ENCODE data around the gene ZSCAN25. TPM values are rescaled to one million over a fixed set of nuclear protein-coding genes. Genes with fewer than 3 reads are reported as not detected.
A peak's percentile ranks its signal among the peaks of the same experiment; 100 is the strongest.

The ZSCAN25 gene
- total and polyA plus RNA-seq, 4 donors: 11.7 to 16.3 (median 13.0) TPM

GRCh38 chr7:99614495-99614894 lies 2.3 kb upstream of the ZSCAN25 start:
- no peak overlapping the region for H3K27ac ChIP-seq (ENCODE audit: low read depth, low read length)
- WGBS (ENCODE audit: insufficient coverage): no CpG with 5 or more reads among the region's 3 CpGs
- no peaks in the 10 kb centered on the region for H3K9me3 ChIP-seq (ENCODE audit: control insufficient read depth, insufficient read depth, low read length)
- H3K27me3 ChIP-seq (ENCODE audit: control insufficient read depth, insufficient read depth, low read length): no peaks in the 10 kb centered on the region
- H3K4me3 ChIP-seq (ENCODE audit: low read depth, low read length): no peak overlapping the region
- H3K36me3 ChIP-seq (ENCODE audit: control insufficient read depth, insufficient read depth, low read length): peaks cover 3% of the 10 kb centered on the region
- DNase-seq (ENCODE audit: low read depth in 4 of 6, low spot score in 6 of 6): no peak
- H3K4me1 ChIP-seq (ENCODE audit: control insufficient read depth, insufficient read depth, low read length): peaks cover 4% of the 10 kb centered on the region

- no peaks in the 10 kb centered on the region for H3K27me3 ChIP-seq (ENCODE audit: control insufficient read depth, insufficient read depth, low read length)
- no peaks in the 10 kb centered on the region for H3K9me3 ChIP-seq (ENCODE audit: control insufficient read depth, insufficient read depth, low read length)
- DNase-seq (ENCODE audit: low read depth in 4 of 6, low spot score in 6 of 6): no peak
- H3K27ac ChIP-seq (ENCODE audit: low read depth, low read length): no peak overlapping the region
- H3K36me3 ChIP-seq (ENCODE audit: control insufficient read depth, insufficient read depth, low read length): peaks cover 18% of the 10 kb centered on the region
- H3K4me1 ChIP-seq (ENCODE audit: control insufficient read depth, insufficient read depth, low read length): peaks cover 4% of the 10 kb centered on the region
- no peak overlapping the region for H3K4me3 ChIP-seq (ENCODE audit: low read depth, low read length)
- 100% methylated on average over 4 of the region's 5 CpGs for WGBS (ENCODE audit: insufficient coverage)
Observed at GRCh38 chr7:99615989-99616358, 772 bp upstream of the ZSCAN25 start.

DNA sequence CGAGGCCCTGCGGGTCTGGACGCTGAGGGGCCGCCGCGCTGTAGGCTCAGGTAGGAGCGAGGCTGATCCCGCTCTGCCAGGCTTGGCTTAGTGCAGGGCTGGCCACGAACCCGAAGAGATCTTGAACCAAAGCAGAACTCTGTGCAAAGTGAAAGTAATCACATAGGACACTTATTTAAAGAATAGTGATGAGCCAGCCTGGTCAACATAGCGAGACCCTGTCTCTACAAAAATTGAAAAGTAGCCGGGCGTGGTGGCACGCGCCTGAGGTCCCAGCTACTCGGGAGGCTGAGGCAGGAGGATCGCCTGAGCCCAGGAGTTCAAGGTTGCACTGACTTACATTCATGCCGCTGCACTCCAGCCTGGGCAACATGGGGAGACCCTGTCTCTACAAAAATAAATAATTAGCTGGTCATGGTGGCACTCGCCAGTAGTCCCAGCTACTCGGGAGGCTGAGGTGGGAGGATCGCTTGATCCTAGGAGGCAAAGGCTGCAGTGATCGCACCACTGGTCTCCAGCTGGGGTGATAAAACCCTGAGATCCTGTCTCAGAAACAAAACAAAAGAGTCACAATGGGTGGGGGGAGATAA lies 541 bp downstream of the ZSCAN25 start:
- Histone ChIP-seq H3K36me3 (ENCODE audit: control insufficient read depth, insufficient read depth, low read length) (peaks cover 31% of the 10 kb centered on the region), H3K27ac (ENCODE audit: low read depth, low read length) (peak overlapping the region; percentile 74), H3K4me3 (ENCODE audit: low read depth, low read length) (peak overlapping the region; percentile 89), H3K9me3 (ENCODE audit: control insufficient read depth, insufficient read depth, low read length) (no peaks in the 10 kb centered on the region), H3K27me3 (ENCODE audit: control insufficient read depth, insufficient read depth, low read length) (no peaks in the 10 kb centered on the region), H3K4me1 (ENCODE audit: control insufficient read depth, insufficient read depth, low read length) (peaks cover 4% of the 10 kb centered on the region)
- WGBS (ENCODE audit: insufficient coverage): 21% methylated on average over 19 of the region's 22 CpGs
- DNase-seq (ENCODE audit: low read depth in 4 of 6, low spot score in 6 of 6): no peak

DNA sequence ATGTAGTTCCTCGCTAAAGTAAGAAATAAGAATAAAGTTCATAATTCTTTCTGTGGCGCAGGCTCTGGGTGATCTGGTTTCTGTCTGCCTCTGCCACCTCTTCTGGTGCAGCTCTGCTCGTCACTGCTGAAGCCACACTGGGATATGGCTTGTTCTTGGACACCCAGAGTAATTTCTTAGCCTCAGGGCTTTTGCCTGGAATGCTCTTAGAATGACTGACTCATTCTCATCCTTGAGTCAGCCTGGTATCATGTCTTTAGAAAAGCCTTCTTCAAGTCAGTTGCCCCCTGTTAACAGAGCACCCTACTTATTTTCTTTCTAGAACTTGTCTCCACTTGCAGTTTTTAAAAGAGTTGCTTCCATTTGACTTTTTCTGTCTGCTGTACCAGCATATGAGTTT lies 2.0 kb downstream of the ZSCAN25 start:
- 97% methylated on average over 2 of the region's 3 CpGs for WGBS (ENCODE audit: insufficient coverage)
- Histone ChIP-seq H3K27me3 (ENCODE audit: control insufficient read depth, insufficient read depth, low read length) (no peaks in the 10 kb centered on the region), H3K4me1 (ENCODE audit: control insufficient read depth, insufficient read depth, low read length) (peaks cover 4% of the 10 kb centered on the region), H3K9me3 (ENCODE audit: control insufficient read depth, insufficient read depth, low read length) (no peaks in the 10 kb centered on the region), H3K4me3 (ENCODE audit: low read depth, low read length) (no peak overlapping the region), H3K27ac (ENCODE audit: low read depth, low read length) (no peak overlapping the region), H3K36me3 (ENCODE audit: control insufficient read depth, insufficient read depth, low read length) (peaks cover 44% of the 10 kb centered on the region)
- DNase-seq (ENCODE audit: low read depth in 4 of 6, low spot score in 6 of 6): no peak

- DNase-seq (ENCODE audit: low read depth in 4 of 6, low spot score in 6 of 6): no peak
- WGBS (ENCODE audit: insufficient coverage): 98% methylated on average over 18 of the region's 18 CpGs
- H3K36me3 ChIP-seq (ENCODE audit: control insufficient read depth, insufficient read depth, low read length): peaks cover 54% of the 10 kb centered on the region
Observed at GRCh38 chr7:99619571-99620130, 2.9 kb downstream of the ZSCAN25 start.

GRCh38 chr7:99621271-99621670 lies 4.5 kb downstream of the ZSCAN25 start:
- Histone ChIP-seq H3K4me3 (ENCODE audit: low read depth, low read length) (no peak overlapping the region), H3K27me3 (ENCODE audit: control insufficient read depth, insufficient read depth, low read length) (no peaks in the 10 kb centered on the region), H3K9me3 (ENCODE audit: control insufficient read depth, insufficient read depth, low read length) (no peaks in the 10 kb centered on the region), H3K4me1 (ENCODE audit: control insufficient read depth, insufficient read depth, low read length) (peaks cover 4% of the 10 kb centered on the region), H3K36me3 (ENCODE audit: control insufficient read depth, insufficient read depth, low read length) (peaks cover 70% of the 10 kb centered on the region), H3K27ac (ENCODE audit: low read depth, low read length) (no peak overlapping the region)
- 96% methylated on average over 4 of the region's 5 CpGs for WGBS (ENCODE audit: insufficient coverage)
- DNase-seq (ENCODE audit: low read depth in 4 of 6, low spot score in 6 of 6): no peak

More at GRCh38 chr7:99619571-99620130, 2.9 kb downstream of the ZSCAN25 start:
- Histone ChIP-seq H3K27me3 (ENCODE audit: control insufficient read depth, insufficient read depth, low read length) (no peaks in the 10 kb centered on the region), H3K4me1 (ENCODE audit: control insufficient read depth, insufficient read depth, low read length) (peaks cover 4% of the 10 kb centered on the region), H3K4me3 (ENCODE audit: low read depth, low read length) (no peak overlapping the region), H3K27ac (ENCODE audit: low read depth, low read length) (no peak overlapping the region), H3K9me3 (ENCODE audit: control insufficient read depth, insufficient read depth, low read length) (no peaks in the 10 kb centered on the region)

DNA sequence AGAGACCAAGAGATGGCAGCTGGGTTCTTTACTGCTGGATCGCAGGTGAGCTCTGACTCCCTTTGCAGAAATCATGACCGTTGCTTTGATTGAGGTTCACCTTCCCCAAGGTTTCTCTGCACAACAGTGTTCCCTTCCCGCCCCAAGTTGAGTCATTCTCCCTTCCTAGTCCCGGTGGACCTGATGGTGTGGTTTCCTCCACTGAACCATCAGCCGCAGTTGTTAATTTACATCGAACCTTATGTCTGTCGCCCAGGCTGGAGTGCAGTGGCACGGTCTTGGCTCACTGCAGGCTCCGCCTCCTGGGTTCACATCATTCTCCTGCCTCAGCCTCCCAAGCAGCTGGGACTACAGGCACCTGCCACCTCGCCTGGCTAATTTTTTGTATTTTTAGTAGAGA lies 5.8 kb downstream of the ZSCAN25 start:
- Histone ChIP-seq H3K4me1 (ENCODE audit: control insufficient read depth, insufficient read depth, low read length) (peaks cover under 1% of the 10 kb centered on the region), H3K9me3 (ENCODE audit: control insufficient read depth, insufficient read depth, low read length) (no peaks in the 10 kb centered on the region), H3K36me3 (ENCODE audit: control insufficient read depth, insufficient read depth, low read length) (peaks cover 75% of the 10 kb centered on the region), H3K27ac (ENCODE audit: low read depth, low read length) (no peak overlapping the region), H3K27me3 (ENCODE audit: control insufficient read depth, insufficient read depth, low read length) (no peaks in the 10 kb centered on the region), H3K4me3 (ENCODE audit: low read depth, low read length) (no peak overlapping the region)
- DNase-seq (ENCODE audit: low read depth in 4 of 6, low spot score in 6 of 6): no peak
- 96% methylated on average over 8 of the region's 10 CpGs for WGBS (ENCODE audit: insufficient coverage)

- Histone ChIP-seq H3K4me1 (ENCODE audit: control insufficient read depth, insufficient read depth, low read length) (no peaks in the 10 kb centered on the region), H3K9me3 (ENCODE audit: control insufficient read depth, insufficient read depth, low read length) (no peaks in the 10 kb centered on the region), H3K4me3 (ENCODE audit: low read depth, low read length) (no peak overlapping the region), H3K27me3 (ENCODE audit: control insufficient read depth, insufficient read depth, low read length) (no peaks in the 10 kb centered on the region), H3K36me3 (ENCODE audit: control insufficient read depth, insufficient read depth, low read length) (peaks cover 79% of the 10 kb centered on the region), H3K27ac (ENCODE audit: low read depth, low read length) (no peak overlapping the region)
- 100% methylated on average over 5 of the region's 7 CpGs for WGBS (ENCODE audit: insufficient coverage)
- DNase-seq (ENCODE audit: low read depth in 4 of 6, low spot score in 6 of 6): no peak
Observed at GRCh38 chr7:99623091-99623693, 6.4 kb downstream of the ZSCAN25 start.

DNA sequence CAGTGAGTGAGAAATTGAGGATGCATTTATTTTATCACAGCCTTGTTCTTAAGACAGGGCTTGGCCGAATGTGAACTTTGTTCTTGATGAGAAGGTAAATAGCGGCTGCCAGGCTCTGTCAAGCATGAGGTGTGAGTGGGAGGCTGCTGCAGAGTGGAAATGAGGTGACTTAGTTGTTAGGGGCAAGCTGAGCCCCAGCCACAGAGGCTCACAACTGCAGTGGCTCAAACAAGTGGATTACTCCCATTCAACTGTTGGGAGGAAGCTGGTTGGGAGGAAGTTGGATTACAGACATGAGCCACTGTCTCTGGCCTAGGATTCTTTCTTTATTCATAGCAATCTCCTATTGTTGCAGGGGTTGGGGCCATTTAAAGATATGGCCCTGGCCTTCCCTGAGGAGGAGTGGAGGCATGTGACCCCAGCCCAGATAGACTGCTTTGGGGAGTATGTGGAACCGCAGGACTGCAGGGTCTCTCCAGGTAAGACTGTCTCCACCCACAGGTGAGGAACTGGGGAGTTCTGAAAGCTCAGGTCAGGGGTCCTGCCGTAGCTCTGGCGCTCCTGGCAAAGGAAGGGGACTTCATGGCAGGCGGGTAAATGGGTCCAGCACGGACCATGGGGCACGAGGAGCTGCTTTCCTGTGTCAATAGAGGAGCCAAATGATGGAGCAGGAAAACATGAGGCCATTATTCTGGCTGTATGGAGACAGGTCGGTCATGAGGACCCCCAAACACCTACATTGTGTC lies 7.1 kb downstream of the ZSCAN25 start:
- Histone ChIP-seq H3K27me3 (ENCODE audit: control insufficient read depth, insufficient read depth, low read length) (no peaks in the 10 kb centered on the region), H3K4me3 (ENCODE audit: low read depth, low read length) (no peak overlapping the region), H3K9me3 (ENCODE audit: control insufficient read depth, insufficient read depth, low read length) (no peaks in the 10 kb centered on the region), H3K27ac (ENCODE audit: low read depth, low read length) (no peak overlapping the region), H3K4me1 (ENCODE audit: control insufficient read depth, insufficient read depth, low read length) (no peaks in the 10 kb centered on the region), H3K36me3 (ENCODE audit: control insufficient read depth, insufficient read depth, low read length) (peaks cover 85% of the 10 kb centered on the region)
- 96% methylated on average over 9 of the region's 9 CpGs for WGBS (ENCODE audit: insufficient coverage)
- no peak for DNase-seq (ENCODE audit: low read depth in 4 of 6, low spot score in 6 of 6)
